Measurements from ENCODE around the gene PSMD10. TPM values are rescaled to one million over a fixed set of nuclear protein-coding genes. Genes with fewer than 3 reads are reported as not detected.

Gene PSMD10
- total RNA-seq, 6 donors from 2014 or later = 9.4 to 42.3 (median 35.4) TPM

DNA sequence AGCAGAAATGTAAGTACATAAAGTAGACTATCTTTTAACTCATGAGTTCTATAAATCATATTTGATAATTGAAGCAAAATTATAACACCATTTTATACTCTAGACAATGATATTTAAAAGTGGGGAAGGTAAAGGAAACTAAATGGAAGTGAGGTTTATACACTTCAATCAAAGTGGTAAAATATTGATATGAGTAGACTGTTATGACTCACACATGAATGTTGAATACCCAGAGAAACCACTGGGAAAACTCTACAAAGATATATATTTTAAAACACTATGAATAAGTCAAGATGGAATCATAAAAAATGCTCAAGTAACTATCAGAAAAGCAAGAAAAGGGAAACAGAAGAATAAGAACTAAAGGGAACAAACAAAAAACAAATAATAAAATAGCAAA, 38.1 kb downstream of the PSMD10 start:
- no peaks in the 10 kb centered on the region for H3K27me3 ChIP-seq
- no peaks in the 10 kb centered on the region for H3K36me3 ChIP-seq
- H3K4me3 ChIP-seq = no peak overlapping the region
- no peak for TF ChIP-seq POLR2A (IDR thresholded peaks at IDR 0.05)
- TF ChIP-seq CTCF (IDR thresholded peaks at IDR 0.05) = no peak
- TF ChIP-seq EP300 (IDR thresholded peaks at IDR 0.05) = no peak
- TF ChIP-seq POLR2AphosphoS5 (IDR thresholded peaks at IDR 0.05) = no peak
- ATAC-seq (ENCODE audit: low FRiP score in 2 of 2) (no peak), DNase-seq (no peak)
- no peaks in the 10 kb centered on the region for H3K9me3 ChIP-seq
- no peak overlapping the region for H3K27ac ChIP-seq
- no peaks in the 10 kb centered on the region for H3K4me1 ChIP-seq

GRCh38 chrX:108049649-108050048, 41.7 kb downstream of the PSMD10 start:
- ATAC-seq (ENCODE audit: low FRiP score in 2 of 2) = no peak
- 55 to 77% methylated on average over 1 of the region's 1 CpG for WGBS, 2 donors
- Histone ChIP-seq H3K4me1 (no peaks in the 10 kb centered on the region), H3K36me3 (no peaks in the 10 kb centered on the region), H3K4me3 (no peak overlapping the region), H3K9me3 (no peaks in the 10 kb centered on the region), H3K27me3 (no peaks in the 10 kb centered on the region), H3K27ac (no peak overlapping the region)
- no peak for DNase-seq
- no peak for TF ChIP-seq POLR2AphosphoS5 (IDR thresholded peaks at IDR 0.05)
- no peak for TF ChIP-seq EP300 (IDR thresholded peaks at IDR 0.05)
- no peak for TF ChIP-seq POLR2A (IDR thresholded peaks at IDR 0.05)
- TF ChIP-seq CTCF (IDR thresholded peaks at IDR 0.05) = no peak

- WGBS, 2 donors = 74 to 76% methylated on average over 10 of the region's 10 CpGs
- H3K36me3 ChIP-seq = no peaks in the 10 kb centered on the region
These were observed 46.6 kb downstream of the PSMD10 start, which contains the start of gene VSIG1 for GRCh38 chrX:108044554-108045256. TSS of gene VSIG1 (plus strand) at chrX:108045065. CDS start at chrX:108045131, 66 bp downstream.

DNA sequence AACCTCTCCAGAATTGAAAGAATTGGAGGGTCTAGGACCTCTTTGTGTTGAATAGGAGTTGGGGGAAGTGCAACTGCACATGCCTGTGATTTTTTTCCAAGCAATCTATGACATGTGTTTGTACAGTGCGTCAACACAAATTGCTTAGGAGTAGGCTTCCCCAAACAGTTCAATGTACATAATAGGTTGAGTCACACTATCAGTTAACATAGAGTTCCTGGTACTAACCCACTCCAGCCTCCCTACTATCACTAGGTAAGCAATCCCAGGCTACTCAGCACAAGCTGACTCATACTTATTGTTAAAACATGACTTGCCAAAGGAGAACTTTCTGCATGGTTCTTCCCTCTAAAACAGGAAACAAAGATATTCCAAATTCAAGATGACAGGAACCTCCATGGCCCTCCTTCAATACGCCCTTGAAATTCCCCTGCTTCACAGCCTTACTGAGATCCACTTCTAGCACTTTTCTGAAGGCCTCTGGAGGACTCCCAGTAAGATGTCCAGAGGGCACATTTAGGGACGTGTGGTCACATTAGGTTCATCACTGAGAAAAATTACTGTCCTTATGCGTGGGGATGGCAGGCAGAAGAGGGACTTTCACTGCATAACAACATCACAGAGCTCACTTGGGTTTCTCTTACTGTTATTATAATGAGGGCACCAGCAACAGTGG, 54.9 kb downstream of the PSMD10 start:
- Histone ChIP-seq H3K36me3 (no peaks in the 10 kb centered on the region), H3K27me3 (no peaks in the 10 kb centered on the region), H3K27ac (no peak overlapping the region), H3K4me1 (no peaks in the 10 kb centered on the region), H3K9me3 (no peaks in the 10 kb centered on the region), H3K4me3 (no peak overlapping the region)
- peak; percentile 29 to 84 for ATAC-seq (ENCODE audit: low FRiP score in 2 of 2)
- TF ChIP-seq EP300 (IDR thresholded peaks at IDR 0.05) (peak in 2 of 4 donors; percentile 31 to 80), POLR2A (IDR thresholded peaks at IDR 0.05) (no peak), POLR2AphosphoS5 (IDR thresholded peaks at IDR 0.05) (peak in 1 of 2 donors; percentile 59)
- 42 to 78% methylated on average over 4 of the region's 4 CpGs for WGBS, 2 donors
- DNase-seq = no peak

More at GRCh38 chrX:108044554-108045256, 46.6 kb downstream of the PSMD10 start, which contains the start of gene VSIG1:
- Histone ChIP-seq H3K27ac (no peak within 1 kb of the TSS), H3K4me3 (no peak within 1 kb of the TSS), H3K9me3 (no peaks in the 10 kb centered on the region), H3K27me3 (no peaks in the 10 kb centered on the region), H3K4me1 (no peaks in the 10 kb centered on the region)
- no peak for TF ChIP-seq EP300 (IDR thresholded peaks at IDR 0.05)
- ATAC-seq (ENCODE audit: low FRiP score in 2 of 2) (no peak), DNase-seq (no peak)

GRCh38 chrX:108034725-108035124, 56.6 kb downstream of the PSMD10 start:
- H3K27me3 ChIP-seq = no peaks in the 10 kb centered on the region
- no peaks in the 10 kb centered on the region for H3K4me1 ChIP-seq
- H3K36me3 ChIP-seq = no peaks in the 10 kb centered on the region
- DNase-seq (no peak), ATAC-seq (ENCODE audit: low FRiP score in 2 of 2) (no peak)
- 72 to 86% methylated on average over 3 of the region's 3 CpGs for WGBS, 2 donors
- no peak overlapping the region for H3K27ac ChIP-seq
- TF ChIP-seq CTCF (IDR thresholded peaks at IDR 0.05) (no peak), POLR2A (IDR thresholded peaks at IDR 0.05) (no peak), POLR2AphosphoS5 (IDR thresholded peaks at IDR 0.05) (no peak), EP300 (IDR thresholded peaks at IDR 0.05) (no peak)
- H3K4me3 ChIP-seq = no peak overlapping the region
- H3K9me3 ChIP-seq = no peaks in the 10 kb centered on the region

Other genes starting within 250 kb of the PSMD10 start
- not detected for gene TEX13B, start 109.2 kb downstream of the PSMD10 start, total RNA-seq
- gene VSIG1, start 46.5 kb downstream of the PSMD10 start, total RNA-seq = under 1 TPM in 3 of 6 donors, not detected in 3; 0.54 to 0.86 (median 0.61) TPM
- 10 to 100 TPM in 5 of 6 donors, 1 to 10 TPM in 1; 9.4 to 21.0 (median 12.9) TPM for gene ATG4A, start 236 bp upstream of the PSMD10 start, total RNA-seq

Measured in upper lobe of left lung (tissue), 6 donors.